ENCODE measurements around the gene PNLIPRP1. TPM values are rescaled to one million over a fixed set of nuclear protein-coding genes. Genes with fewer than 3 reads are reported as not detected.

PNLIPRP1 gene
- total and polyA plus RNA-seq, 2 experiments from 2014 or later: 0.39 TPM; not detected in 1

GRCh38 chr10:116636976-116637375 lies 46.2 kb downstream of the PNLIPRP1 start:
- H3K4me1 ChIP-seq (ENCODE audit: insufficient read depth): no peaks in the 10 kb centered on the region
- no peaks in the 10 kb centered on the region for H3K36me3 ChIP-seq (replicated peaks; ENCODE audit: insufficient read depth, low read depth)
- H2AFZ ChIP-seq: no peak overlapping the region
- H3K79me2 ChIP-seq: no peaks in the 10 kb centered on the region
- TF ChIP-seq EZH2phosphoT487 (IDR thresholded peaks at IDR 0.05; ENCODE audit: low read depth, severe bottlenecking, unreplicated experiment) (no peak), EZH2 (IDR thresholded peaks at IDR 0.05; ENCODE audit: borderline replicate concordance) (no peak), CTCF (IDR thresholded peaks at IDR 0.05; ENCODE audit: poor library complexity) (no peak)
- H3K27ac ChIP-seq: no peak overlapping the region
- DNase-seq (ENCODE audit: low spot score): no peak
- no peak overlapping the region for H3K4me2 ChIP-seq
- H4K20me1 ChIP-seq (ENCODE audit: insufficient read depth, poor library complexity, severe bottlenecking): no peaks in the 10 kb centered on the region
- peaks cover 3% of the 10 kb centered on the region for H3K27me3 ChIP-seq
- H3K9me3 ChIP-seq (ENCODE audit: low read depth): no peaks in the 10 kb centered on the region
- no peak overlapping the region for H3K4me3 ChIP-seq
- WGBS (ENCODE audit: low lambda C conversion rate, missing lambda C conversion rate): 54% methylated on average over 2 of the region's 2 CpGs
- no peaks in the 10 kb centered on the region for H3K9me2 ChIP-seq (replicated peaks; ENCODE audit: insufficient read depth)

- Histone ChIP-seq H3K27me3 (peaks cover 3% of the 10 kb centered on the region), H3K4me2 (no peak overlapping the region), H3K9me2 (replicated peaks; ENCODE audit: insufficient read depth) (no peaks in the 10 kb centered on the region), H2AFZ (no peak overlapping the region), H3K4me1 (ENCODE audit: insufficient read depth) (no peaks in the 10 kb centered on the region), H3K9me3 (ENCODE audit: low read depth) (no peaks in the 10 kb centered on the region), H3K4me3 (no peak overlapping the region), H4K20me1 (ENCODE audit: insufficient read depth, poor library complexity, severe bottlenecking) (no peaks in the 10 kb centered on the region), H3K27ac (no peak overlapping the region), H3K79me2 (no peaks in the 10 kb centered on the region), H3K36me3 (replicated peaks; ENCODE audit: insufficient read depth, low read depth) (no peaks in the 10 kb centered on the region)
- TF ChIP-seq EZH2 (IDR thresholded peaks at IDR 0.05; ENCODE audit: borderline replicate concordance) (no peak), EZH2phosphoT487 (IDR thresholded peaks at IDR 0.05; ENCODE audit: low read depth, severe bottlenecking, unreplicated experiment) (no peak), CTCF (IDR thresholded peaks at IDR 0.05; ENCODE audit: poor library complexity) (no peak)
- no peak for DNase-seq (ENCODE audit: low spot score)
- WGBS (ENCODE audit: low lambda C conversion rate, missing lambda C conversion rate): 25% methylated on average over 1 of the region's 1 CpG
Observed at GRCh38 chr10:116637830-116638229, 47.1 kb downstream of the PNLIPRP1 start.

GRCh38 chr10:116646502-116646901 lies 55.7 kb downstream of the PNLIPRP1 start:
- H3K36me3 ChIP-seq (replicated peaks; ENCODE audit: insufficient read depth, low read depth): no peaks in the 10 kb centered on the region
- WGBS (ENCODE audit: low lambda C conversion rate, missing lambda C conversion rate): 97% methylated on average over 5 of the region's 5 CpGs
- H3K27me3 ChIP-seq: no peaks in the 10 kb centered on the region
- H3K79me2 ChIP-seq: no peaks in the 10 kb centered on the region
- no peak overlapping the region for H3K27ac ChIP-seq
- no peaks in the 10 kb centered on the region for H3K9me3 ChIP-seq (ENCODE audit: low read depth)
- H3K9me2 ChIP-seq (replicated peaks; ENCODE audit: insufficient read depth): no peaks in the 10 kb centered on the region
- DNase-seq (ENCODE audit: low spot score): no peak
- TF ChIP-seq EZH2phosphoT487 (IDR thresholded peaks at IDR 0.05; ENCODE audit: low read depth, severe bottlenecking, unreplicated experiment) (no peak), EZH2 (IDR thresholded peaks at IDR 0.05; ENCODE audit: borderline replicate concordance) (no peak), CTCF (IDR thresholded peaks at IDR 0.05; ENCODE audit: poor library complexity) (no peak)
- H3K4me1 ChIP-seq (ENCODE audit: insufficient read depth): no peaks in the 10 kb centered on the region
- no peak overlapping the region for H3K4me2 ChIP-seq
- no peaks in the 10 kb centered on the region for H4K20me1 ChIP-seq (ENCODE audit: insufficient read depth, poor library complexity, severe bottlenecking)
- no peak overlapping the region for H2AFZ ChIP-seq
- no peak overlapping the region for H3K4me3 ChIP-seq

GRCh38 chr10:116648903-116649302 lies 58.1 kb downstream of the PNLIPRP1 start:
- Histone ChIP-seq H3K27ac (no peak overlapping the region), H4K20me1 (ENCODE audit: insufficient read depth, poor library complexity, severe bottlenecking) (no peaks in the 10 kb centered on the region), H2AFZ (no peak overlapping the region), H3K4me2 (no peak overlapping the region), H3K27me3 (no peaks in the 10 kb centered on the region), H3K9me3 (ENCODE audit: low read depth) (no peaks in the 10 kb centered on the region), H3K79me2 (no peaks in the 10 kb centered on the region), H3K4me1 (ENCODE audit: insufficient read depth) (no peaks in the 10 kb centered on the region), H3K4me3 (no peak overlapping the region), H3K9me2 (replicated peaks; ENCODE audit: insufficient read depth) (no peaks in the 10 kb centered on the region), H3K36me3 (replicated peaks; ENCODE audit: insufficient read depth, low read depth) (no peaks in the 10 kb centered on the region)
- no peak for DNase-seq (ENCODE audit: low spot score)
- WGBS (ENCODE audit: low lambda C conversion rate, missing lambda C conversion rate): 79% methylated on average over 8 of the region's 8 CpGs
- TF ChIP-seq CTCF (IDR thresholded peaks at IDR 0.05; ENCODE audit: poor library complexity): no peak
- no peak for TF ChIP-seq EZH2 (IDR thresholded peaks at IDR 0.05; ENCODE audit: borderline replicate concordance)
- no peak for TF ChIP-seq EZH2phosphoT487 (IDR thresholded peaks at IDR 0.05; ENCODE audit: low read depth, severe bottlenecking, unreplicated experiment)

Data from hepatocyte (in vitro differentiated cells).